Measurements from ENCODE around the gene PHF23.

DNA sequence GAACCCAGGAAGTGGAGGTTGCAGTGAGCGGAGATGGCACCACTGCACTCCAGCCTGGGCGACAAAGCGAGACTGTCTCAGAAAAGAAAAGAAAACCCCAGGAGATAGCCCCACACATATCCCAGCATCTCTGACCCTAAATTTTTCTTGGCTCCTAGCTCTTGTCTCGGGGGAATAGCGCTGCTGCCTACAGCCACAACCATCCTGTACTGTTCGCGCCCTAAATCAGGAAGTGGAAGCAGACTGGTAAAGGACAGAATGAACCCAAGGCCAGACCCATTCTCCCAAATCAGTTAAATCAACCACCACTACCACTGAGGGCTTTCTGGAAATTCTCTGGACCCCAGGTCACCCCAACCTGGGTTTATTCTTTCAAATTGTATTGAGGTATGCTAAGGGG is 10.6 kb upstream of the PHF23 start:
- TF ChIP-seq, protein P1, sequence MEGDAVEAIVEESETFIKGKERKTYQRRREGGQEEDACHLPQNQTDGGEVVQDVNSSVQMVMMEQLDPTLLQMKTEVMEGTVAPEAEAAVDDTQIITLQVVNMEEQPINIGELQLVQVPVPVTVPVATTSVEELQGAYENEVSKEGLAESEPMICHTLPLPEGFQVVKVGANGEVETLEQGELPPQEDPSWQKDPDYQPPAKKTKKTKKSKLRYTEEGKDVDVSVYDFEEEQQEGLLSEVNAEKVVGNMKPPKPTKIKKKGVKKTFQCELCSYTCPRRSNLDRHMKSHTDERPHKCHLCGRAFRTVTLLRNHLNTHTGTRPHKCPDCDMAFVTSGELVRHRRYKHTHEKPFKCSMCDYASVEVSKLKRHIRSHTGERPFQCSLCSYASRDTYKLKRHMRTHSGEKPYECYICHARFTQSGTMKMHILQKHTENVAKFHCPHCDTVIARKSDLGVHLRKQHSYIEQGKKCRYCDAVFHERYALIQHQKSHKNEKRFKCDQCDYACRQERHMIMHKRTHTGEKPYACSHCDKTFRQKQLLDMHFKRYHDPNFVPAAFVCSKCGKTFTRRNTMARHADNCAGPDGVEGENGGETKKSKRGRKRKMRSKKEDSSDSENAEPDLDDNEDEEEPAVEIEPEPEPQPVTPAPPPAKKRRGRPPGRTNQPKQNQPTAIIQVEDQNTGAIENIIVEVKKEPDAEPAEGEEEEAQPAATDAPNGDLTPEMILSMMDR (IDR thresholded peaks at IDR 0.05; ENCODE audit: insufficient read depth, low read depth, low read length) = no peak
- TF ChIP-seq EZH2 (IDR thresholded peaks at IDR 0.05; ENCODE audit: insufficient read depth, low read length) = no peak
